HepG2 (cell line): ENCODE data around the gene USP19. TPM values are rescaled to one million over a fixed set of nuclear protein-coding genes. Genes with fewer than 3 reads are reported as not detected.

ENCODE experiments used
- ASH2L ChIP-seq: fragments of 300-600, 200-600 bp; sonication (generic); IDR thresholded peaks from 2 replicates; pipeline ENCODE4 v1.7.0; 2017; ENCODE audit warnings: low read depth, mild to moderate bottlenecking, moderate library complexity, mixed read lengths, low read length; ENCODE audit not compliant: insufficient read length
- BCL6 ChIP-seq: IDR thresholded peaks from 2 replicates; pipeline ENCODE4 v1.6.1; 2016; ENCODE audit warnings: missing genetic modification reagents, missing compliant biosample characterization
- CBX1 ChIP-seq: IDR thresholded peaks from one replicate; pipeline ENCODE4 v1.6.1; 2016; ENCODE audit warnings: antibody characterized with exemption, low read depth
- GATAD1 ChIP-seq: IDR thresholded peaks from 2 replicates; pipeline ENCODE4 v1.6.1; 2016; ENCODE audit warnings: missing genetic modification reagents, missing compliant biosample characterization
- JUN ChIP-seq: sonication (generic); formaldehyde crosslinking; IDR thresholded peaks from 2 replicates; pipeline ENCODE4 v1.4.0; 2020; ENCODE audit warnings: mild to moderate bottlenecking, missing genetic modification reagents
- KLF13 ChIP-seq: sonication (generic); formaldehyde crosslinking; IDR thresholded peaks from 2 replicates; pipeline ENCODE4 v1.4.0; 2020; ENCODE audit warnings: mild to moderate bottlenecking, missing genetic modification reagents
- MAFG ChIP-seq: sonication (generic); formaldehyde crosslinking; IDR thresholded peaks from 2 replicates; pipeline ENCODE4 v1.5.1; 2020; ENCODE audit warnings: mild to moderate bottlenecking, missing genetic modification reagents
- NCOR1 ChIP-seq: fragments of 200-600 bp; sonication (generic); IDR thresholded peaks from 2 replicates; pipeline ENCODE4 v1.7.0; 2017; ENCODE audit warnings: antibody characterized with exemption, low read length, borderline replicate concordance
- POLR2A ChIP-seq, 2 experiments: IDR thresholded peaks; 2 replicates each; pipeline ENCODE4 v1.6.1; 2011; ENCODE audit warnings: low read depth in 2 of 2, low read length in 2 of 2, mild to moderate bottlenecking in 1 of 2, moderate library complexity in 1 of 2; ENCODE audit not compliant: insufficient read depth in 1 of 2
- RFXAP ChIP-seq: sonication (generic); formaldehyde crosslinking; IDR thresholded peaks from 2 replicates; pipeline ENCODE4 v1.4.0; 2020; ENCODE audit warnings: missing genetic modification reagents, borderline replicate concordance
- SPEN ChIP-seq: sonication (generic); formaldehyde crosslinking; IDR thresholded peaks from 2 replicates; pipeline ENCODE4 v1.5.1; 2020; ENCODE audit warnings: low read depth, mild to moderate bottlenecking, missing genetic modification reagents
- TGIF2 ChIP-seq: IDR thresholded peaks from 2 replicates; pipeline ENCODE4 v1.6.1; 2016; ENCODE audit warnings: control low read depth, missing compliant biosample characterization
- YY1 ChIP-seq: IDR thresholded peaks from 2 replicates; pipeline ENCODE4 v1.6.1; 2011; ENCODE audit warnings: low read length, low read depth, moderate library complexity, mild to moderate bottlenecking; ENCODE audit not compliant: insufficient read depth, insufficient replicate concordance
- ZFP1 ChIP-seq: IDR thresholded peaks from 2 replicates; pipeline ENCODE4 v1.6.1; 2016
- ZFP82 ChIP-seq: sonication (generic); formaldehyde crosslinking; IDR thresholded peaks from 2 replicates; pipeline ENCODE4 v1.5.1; 2020; ENCODE audit warnings: mild to moderate bottlenecking, missing genetic modification reagents, borderline replicate concordance
- ZNF354B ChIP-seq: sonication (generic); formaldehyde crosslinking; IDR thresholded peaks from 2 replicates; pipeline ENCODE4 v1.8.0; 2022; ENCODE audit warnings: mild to moderate bottlenecking, missing genetic modification reagents
- ZNF484 ChIP-seq: sonication (generic); formaldehyde crosslinking; IDR thresholded peaks from 2 replicates; pipeline ENCODE4 v1.5.1; 2020; ENCODE audit warnings: mild to moderate bottlenecking, low read depth, missing genetic modification reagents, borderline replicate concordance
- ZNF558 ChIP-seq: sonication (generic); formaldehyde crosslinking; IDR thresholded peaks from 2 replicates; pipeline ENCODE4 v1.9.0; 2022; ENCODE audit warnings: mild to moderate bottlenecking, missing genetic modification reagents, borderline replicate concordance
- ZNF746 ChIP-seq: sonication (generic); formaldehyde crosslinking; IDR thresholded peaks from 2 replicates; pipeline ENCODE4 v1.8.0; 2022; ENCODE audit warnings: mild to moderate bottlenecking, missing genetic modification reagents
- ZSCAN9 ChIP-seq: IDR thresholded peaks from 2 replicates; pipeline ENCODE4 v1.6.1; 2016; ENCODE audit warnings: borderline replicate concordance
- polyA plus RNA-seq, 8 experiments: library from polyadenylated mRNA; depleted of rRNA in 3 of 8; stranded (reverse) in 7 of 8; unstranded in 1 of 8; fragments of >200 nt; fragmentation: Illumina TruSeq in 4 of 8; extraction: Trizol in 4 of 8; gene quantifications; 2 replicates each; pipeline versions ENCODE4 v1.2.1 to v1.2.3, GENCODE V29; 2011 to 2016; ENCODE audit warnings: low read depth in 4 of 8, missing spikeins in 1 of 8, mixed read lengths in 1 of 8; ENCODE audit not compliant: insufficient read depth in 1 of 8
- total RNA-seq, 5 experiments: library from RNA; depleted of rRNA; stranded (reverse); fragments of >200 nt; fragmentation: Illumina TruSeq; extraction: Trizol; gene quantifications; 2 replicates each; pipeline ENCODE4 v1.2.3, GENCODE V29; 2016; ENCODE audit warnings: low read depth in 1 of 5
- TF ChIP-seq, protein P1 (sequence below): sonication (generic); formaldehyde crosslinking; IDR thresholded peaks from 2 replicates; pipeline ENCODE4 v1.9.0; 2021; ENCODE audit warnings: missing genetic modification reagents, borderline replicate concordance
- TF ChIP-seq, protein P2 (sequence below): sonication (generic); formaldehyde crosslinking; IDR thresholded peaks from 2 replicates; pipeline ENCODE4 v1.4.0; 2020; ENCODE audit warnings: missing genetic modification reagents
- TF ChIP-seq, protein P3 (sequence below): sonication (generic); formaldehyde crosslinking; IDR thresholded peaks from 2 replicates; pipeline ENCODE4 v1.4.0; 2020; ENCODE audit warnings: missing genetic modification reagents
- TF ChIP-seq, protein P4 (sequence below): IDR thresholded peaks from 2 replicates; pipeline ENCODE4 v1.6.1; 2016; ENCODE audit warnings: missing compliant biosample characterization, missing genetic modification reagents, borderline replicate concordance

USP19 gene
- total and polyA plus RNA-seq, 2 of the 13 experiments (the other 11 are each of a cell fraction or from before 2014, with no cell fraction given), result 28.3 to 31.7 TPM

DNA sequence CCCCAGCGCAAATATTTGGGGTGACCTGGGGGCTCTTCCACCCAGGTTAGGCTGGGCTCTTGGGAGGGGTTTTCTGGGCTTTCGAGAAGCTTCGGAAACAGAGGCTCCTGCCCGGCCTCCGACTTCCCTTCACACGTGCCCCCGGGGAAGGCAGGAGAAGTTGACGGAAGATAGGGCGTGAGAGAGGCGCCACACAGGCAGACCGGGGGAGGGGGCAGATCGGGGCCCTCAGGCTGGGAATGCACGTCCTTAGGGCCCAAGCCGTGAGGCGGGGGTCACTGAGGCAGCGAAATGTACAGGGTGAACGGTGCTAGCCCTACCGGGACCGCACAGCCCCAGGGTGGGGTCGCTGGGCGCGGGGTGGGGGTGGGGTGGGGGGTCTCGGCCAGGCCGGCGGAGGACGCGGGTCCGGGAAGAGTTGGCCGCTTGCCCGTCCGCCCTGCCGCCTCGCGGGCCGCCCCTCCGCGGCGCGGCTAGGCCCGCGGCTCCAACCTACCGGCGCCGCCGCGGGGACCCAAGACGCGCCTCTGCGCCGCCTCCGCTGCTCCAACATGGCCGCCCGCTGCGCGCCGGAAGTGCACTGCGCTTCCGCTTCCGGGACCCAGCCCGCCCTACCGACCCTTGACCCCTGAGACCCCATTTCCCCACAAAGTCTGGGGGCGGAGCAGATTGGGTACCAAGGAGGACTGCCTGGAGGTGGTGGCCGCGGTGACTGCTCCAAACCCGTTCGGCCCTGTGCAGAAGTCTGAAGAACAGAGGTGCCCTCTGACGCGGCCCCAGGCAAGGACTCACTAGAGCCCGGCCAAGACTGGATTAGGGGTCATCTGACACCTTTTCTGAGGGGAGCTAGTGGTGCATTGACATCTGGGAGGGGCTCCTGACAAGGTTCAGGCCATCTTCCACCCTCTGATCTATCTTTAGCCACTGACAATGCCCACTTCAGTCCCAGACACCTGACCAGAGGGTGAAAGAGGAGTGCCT, 45.4 kb upstream of the USP19 start, which contains the start of gene CCDC71 (continued):
- TF ChIP-seq SPEN (no peak; the same call in 1 of the 2 replicates), YY1 (peak; percentile 98), RFXAP (CRISPR knock-in tag) (no peak), ZSCAN9 (no peak; the same call in 1 of the 2 replicates), ZNF484 (CRISPR knock-in tag) (no peak), ZFP1 (no peak), MAFG (no peak), JUN (CRISPR knock-in tag) (no peak), ASH2L (peak; percentile 4), KLF13 (CRISPR knock-in tag) (no peak; the same call in 1 of the 2 replicates), POLR2A (IDR thresholded peaks at IDR 0.05; ENCODE audit: insufficient read depth in 1 of 2, low read depth in 2 of 2, low read length in 2 of 2) (peak in 1 of 2 experiments; percentile 51; a peak in 1 of 4 replicates), CBX1 (no peak), ZNF354B (CRISPR knock-in tag) (no peak), ZFP82 (CRISPR knock-in tag) (no peak), ZNF558 (CRISPR knock-in tag) (no peak; the same call in 1 of the 2 replicates), TGIF2 (CRISPR knock-in tag) (peak; percentile 38; the same call in 1 of the 2 replicates), NCOR1 (no peak; the same call in 1 of the 2 replicates), GATAD1 (CRISPR knock-in tag) (peak; percentile 90), BCL6 (CRISPR knock-in tag) (no peak), ZNF746 (CRISPR knock-in tag) (peak; percentile 76; the same call in 1 of the 2 replicates)
- TF ChIP-seq, protein P1, sequence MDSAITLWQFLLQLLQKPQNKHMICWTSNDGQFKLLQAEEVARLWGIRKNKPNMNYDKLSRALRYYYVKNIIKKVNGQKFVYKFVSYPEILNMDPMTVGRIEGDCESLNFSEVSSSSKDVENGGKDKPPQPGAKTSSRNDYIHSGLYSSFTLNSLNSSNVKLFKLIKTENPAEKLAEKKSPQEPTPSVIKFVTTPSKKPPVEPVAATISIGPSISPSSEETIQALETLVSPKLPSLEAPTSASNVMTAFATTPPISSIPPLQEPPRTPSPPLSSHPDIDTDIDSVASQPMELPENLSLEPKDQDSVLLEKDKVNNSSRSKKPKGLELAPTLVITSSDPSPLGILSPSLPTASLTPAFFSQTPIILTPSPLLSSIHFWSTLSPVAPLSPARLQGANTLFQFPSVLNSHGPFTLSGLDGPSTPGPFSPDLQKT (CRISPR knock-in tag), result no peak
- TF ChIP-seq, protein P2, sequence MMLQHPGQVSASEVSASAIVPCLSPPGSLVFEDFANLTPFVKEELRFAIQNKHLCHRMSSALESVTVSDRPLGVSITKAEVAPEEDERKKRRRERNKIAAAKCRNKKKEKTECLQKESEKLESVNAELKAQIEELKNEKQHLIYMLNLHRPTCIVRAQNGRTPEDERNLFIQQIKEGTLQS (CRISPR knock-in tag), result no peak
- TF ChIP-seq, protein P3, sequence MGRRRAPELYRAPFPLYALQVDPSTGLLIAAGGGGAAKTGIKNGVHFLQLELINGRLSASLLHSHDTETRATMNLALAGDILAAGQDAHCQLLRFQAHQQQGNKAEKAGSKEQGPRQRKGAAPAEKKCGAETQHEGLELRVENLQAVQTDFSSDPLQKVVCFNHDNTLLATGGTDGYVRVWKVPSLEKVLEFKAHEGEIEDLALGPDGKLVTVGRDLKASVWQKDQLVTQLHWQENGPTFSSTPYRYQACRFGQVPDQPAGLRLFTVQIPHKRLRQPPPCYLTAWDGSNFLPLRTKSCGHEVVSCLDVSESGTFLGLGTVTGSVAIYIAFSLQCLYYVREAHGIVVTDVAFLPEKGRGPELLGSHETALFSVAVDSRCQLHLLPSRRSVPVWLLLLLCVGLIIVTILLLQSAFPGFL (CRISPR knock-in tag), result no peak
- TF ChIP-seq, protein P4, sequence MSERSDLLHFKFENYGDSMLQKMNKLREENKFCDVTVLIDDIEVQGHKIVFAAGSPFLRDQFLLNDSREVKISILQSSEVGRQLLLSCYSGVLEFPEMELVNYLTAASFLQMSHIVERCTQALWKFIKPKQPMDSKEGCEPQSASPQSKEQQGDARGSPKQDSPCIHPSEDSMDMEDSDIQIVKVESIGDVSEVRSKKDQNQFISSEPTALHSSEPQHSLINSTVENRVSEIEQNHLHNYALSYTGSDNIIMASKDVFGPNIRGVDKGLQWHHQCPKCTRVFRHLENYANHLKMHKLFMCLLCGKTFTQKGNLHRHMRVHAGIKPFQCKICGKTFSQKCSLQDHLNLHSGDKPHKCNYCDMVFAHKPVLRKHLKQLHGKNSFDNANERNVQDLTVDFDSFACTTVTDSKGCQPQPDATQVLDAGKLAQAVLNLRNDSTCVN (CRISPR knock-in tag), result no peak; the same call in 1 of the 2 replicates
